Breast epithelium (tissue), 3 donors: ENCODE data around the gene SLC22A7.

Source experiments
- POLR2A ChIP-seq: fragments of 450-650 bp; IDR thresholded peaks from one replicate; pipeline ENCODE4 v1.6.1; 2016; ENCODE audit warnings: antibody characterized with exemption, mild to moderate bottlenecking, moderate library complexity
- POLR2AphosphoS5 ChIP-seq, 3 donors: sonication (generic); formaldehyde crosslinking; IDR thresholded peaks; one replicate each; pipeline ENCODE4 v1.6.1; 2017; ENCODE audit warnings: antibody characterized with exemption in 3 of 3
- TF ChIP-seq, protein P1 (sequence below), 3 donors: fragments of 450-650 bp; IDR thresholded peaks; one replicate each; pipeline ENCODE4 v1.5.1; 2016 to 2017; ENCODE audit warnings: antibody characterized with exemption in 3 of 3, mild to moderate bottlenecking in 3 of 3, moderate library complexity in 3 of 3

DNA sequence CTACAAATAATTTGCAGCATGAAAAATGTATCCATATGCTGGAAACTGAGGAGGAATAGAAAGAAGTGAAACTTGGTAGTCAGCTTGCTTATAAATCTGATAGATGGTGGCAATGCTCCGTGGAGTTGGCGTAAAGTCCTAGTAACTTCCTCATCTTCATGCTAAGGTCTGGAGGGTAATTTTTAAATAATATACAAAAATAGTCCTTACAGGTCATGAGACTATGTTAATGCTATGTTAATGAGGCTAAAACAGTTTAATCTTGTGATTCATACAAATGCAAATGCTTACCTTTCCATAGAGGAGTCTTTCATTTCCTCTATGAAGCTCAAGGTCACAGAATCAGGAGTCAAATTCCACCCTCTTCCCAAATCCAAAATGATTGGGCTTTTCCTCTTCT is 20.0 kb downstream of the SLC22A7 start:
- TF ChIP-seq, protein P1, sequence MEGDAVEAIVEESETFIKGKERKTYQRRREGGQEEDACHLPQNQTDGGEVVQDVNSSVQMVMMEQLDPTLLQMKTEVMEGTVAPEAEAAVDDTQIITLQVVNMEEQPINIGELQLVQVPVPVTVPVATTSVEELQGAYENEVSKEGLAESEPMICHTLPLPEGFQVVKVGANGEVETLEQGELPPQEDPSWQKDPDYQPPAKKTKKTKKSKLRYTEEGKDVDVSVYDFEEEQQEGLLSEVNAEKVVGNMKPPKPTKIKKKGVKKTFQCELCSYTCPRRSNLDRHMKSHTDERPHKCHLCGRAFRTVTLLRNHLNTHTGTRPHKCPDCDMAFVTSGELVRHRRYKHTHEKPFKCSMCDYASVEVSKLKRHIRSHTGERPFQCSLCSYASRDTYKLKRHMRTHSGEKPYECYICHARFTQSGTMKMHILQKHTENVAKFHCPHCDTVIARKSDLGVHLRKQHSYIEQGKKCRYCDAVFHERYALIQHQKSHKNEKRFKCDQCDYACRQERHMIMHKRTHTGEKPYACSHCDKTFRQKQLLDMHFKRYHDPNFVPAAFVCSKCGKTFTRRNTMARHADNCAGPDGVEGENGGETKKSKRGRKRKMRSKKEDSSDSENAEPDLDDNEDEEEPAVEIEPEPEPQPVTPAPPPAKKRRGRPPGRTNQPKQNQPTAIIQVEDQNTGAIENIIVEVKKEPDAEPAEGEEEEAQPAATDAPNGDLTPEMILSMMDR (IDR thresholded peaks at IDR 0.05): no peak
- no peak for TF ChIP-seq POLR2AphosphoS5 (IDR thresholded peaks at IDR 0.05)
- TF ChIP-seq POLR2A: no peak
